Activated T-helper 17 cell treated with anti-CD3 and anti-CD28 coated beads, Interleukin-2, amount 50 U/mL, for 72 hours (primary cell): Measurements from ENCODE around the gene LRP5. TPM values are rescaled to one million over a fixed set of nuclear protein-coding genes. Genes with fewer than 3 reads are reported as not detected.
A peak's percentile ranks its signal among the peaks of the same experiment; 100 is the strongest.

ENCODE experiments used
- ATAC-seq: fragments of 150-1000 bp; cut with Tn5 transposase; replicated peaks from 2 replicates; pipeline ENCODE4 v1.10.0; 2021; ENCODE audit warnings: mild to moderate bottlenecking, moderate library complexity
- H3K27ac Mint-ChIP-seq: one replicate; pipeline ENCODE4 v1.8.0; 2022; ENCODE audit warnings: mixed read lengths
- H3K27me3 Mint-ChIP-seq: one replicate; pipeline ENCODE4 v1.8.0; 2022; ENCODE audit warnings: mixed read lengths
- H3K36me3 Mint-ChIP-seq: one replicate; pipeline ENCODE4 v1.8.0; 2022; ENCODE audit warnings: low read depth, mild to moderate bottlenecking, mixed read lengths
- H3K4me1 Mint-ChIP-seq: one replicate; pipeline ENCODE4 v1.8.0; 2022; ENCODE audit warnings: mixed read lengths
- H3K4me3 Mint-ChIP-seq: one replicate; pipeline ENCODE4 v1.8.0; 2022; ENCODE audit warnings: mild to moderate bottlenecking, mixed read lengths
- H3K9me3 Mint-ChIP-seq: one replicate; pipeline ENCODE4 v1.8.0; 2022; ENCODE audit warnings: mixed read lengths
- total RNA-seq, 2 donors: library from RNA; stranded (reverse); gene quantifications; one replicate each; pipeline ENCODE4 v1.2.3, GENCODE V29; 2022

Gene LRP5
- total RNA-seq, 2 donors from 2014 or later, result 4.6 to 6.0 TPM

GRCh38 chr11:68488623-68489022 is 176.2 kb downstream of the LRP5 start:
- ATAC-seq, result no peak
- no peaks in the 10 kb centered on the region for H3K27me3 Mint-ChIP-seq
- peaks cover 39% of the 10 kb centered on the region for H3K4me1 Mint-ChIP-seq
- H3K36me3 Mint-ChIP-seq, result peaks cover 20% of the 10 kb centered on the region
- no peaks in the 10 kb centered on the region for H3K9me3 Mint-ChIP-seq
- no peak overlapping the region for H3K4me3 Mint-ChIP-seq
- H3K27ac Mint-ChIP-seq, result no peak overlapping the region

GRCh38 chr11:68495220-68495729 is 182.9 kb downstream of the LRP5 start:
- H3K4me1 Mint-ChIP-seq, result peaks cover 28% of the 10 kb centered on the region
- no peak overlapping the region for H3K27ac Mint-ChIP-seq
- H3K4me3 Mint-ChIP-seq, result no peak overlapping the region
- H3K36me3 Mint-ChIP-seq, result peaks cover 9% of the 10 kb centered on the region
- H3K27me3 Mint-ChIP-seq, result no peaks in the 10 kb centered on the region
- no peak for ATAC-seq
- H3K9me3 Mint-ChIP-seq, result no peaks in the 10 kb centered on the region

DNA sequence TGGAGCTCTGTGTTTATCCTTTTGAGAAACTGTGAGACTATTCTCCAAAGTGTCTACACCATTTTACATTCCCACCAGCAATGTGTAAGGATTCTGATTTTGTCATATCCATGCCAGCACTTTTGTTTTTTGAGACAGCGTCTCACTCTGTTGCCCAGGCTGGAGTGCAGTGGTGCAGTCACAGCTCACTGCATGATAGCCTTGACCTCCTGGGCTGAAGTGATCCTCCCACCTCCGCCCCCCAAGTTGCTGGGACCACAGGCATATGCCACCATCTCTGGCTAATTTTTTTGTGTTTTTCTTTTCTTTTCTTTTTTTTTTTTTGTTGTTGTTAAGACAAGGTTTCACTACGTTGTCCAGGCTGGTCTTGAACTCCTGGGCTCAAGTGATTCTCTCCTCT is 183.5 kb downstream of the LRP5 start:
- Mint-ChIP-seq H3K4me1 (peaks cover 24% of the 10 kb centered on the region), H3K4me3 (no peak overlapping the region), H3K9me3 (no peaks in the 10 kb centered on the region), H3K36me3 (peaks cover 3% of the 10 kb centered on the region), H3K27me3 (no peaks in the 10 kb centered on the region), H3K27ac (no peak overlapping the region)
- no peak for ATAC-seq

DNA sequence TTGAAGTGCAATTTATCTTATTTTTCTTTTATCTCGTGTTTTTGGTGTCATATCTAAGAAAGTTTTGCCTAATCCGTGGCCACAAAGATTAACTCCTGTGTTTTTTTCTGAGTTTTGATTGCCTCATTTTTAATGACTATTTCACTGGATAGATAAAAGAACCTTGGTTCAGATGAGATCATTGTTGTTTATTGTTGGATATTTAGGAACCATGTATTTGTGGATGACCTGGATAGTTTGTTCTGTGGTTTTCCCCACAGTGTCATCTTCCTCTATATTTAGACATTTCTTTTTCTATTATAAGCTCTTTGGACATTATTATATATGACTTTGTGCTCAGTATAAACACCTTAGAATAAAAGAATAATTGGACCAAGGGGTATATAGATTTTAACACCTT is 185.4 kb downstream of the LRP5 start:
- Mint-ChIP-seq H3K27me3 (no peaks in the 10 kb centered on the region), H3K27ac (peak overlapping the region; percentile 31), H3K36me3 (no peaks in the 10 kb centered on the region), H3K9me3 (no peaks in the 10 kb centered on the region), H3K4me1 (peaks cover 31% of the 10 kb centered on the region), H3K4me3 (no peak overlapping the region)
- ATAC-seq, result no peak

DNA sequence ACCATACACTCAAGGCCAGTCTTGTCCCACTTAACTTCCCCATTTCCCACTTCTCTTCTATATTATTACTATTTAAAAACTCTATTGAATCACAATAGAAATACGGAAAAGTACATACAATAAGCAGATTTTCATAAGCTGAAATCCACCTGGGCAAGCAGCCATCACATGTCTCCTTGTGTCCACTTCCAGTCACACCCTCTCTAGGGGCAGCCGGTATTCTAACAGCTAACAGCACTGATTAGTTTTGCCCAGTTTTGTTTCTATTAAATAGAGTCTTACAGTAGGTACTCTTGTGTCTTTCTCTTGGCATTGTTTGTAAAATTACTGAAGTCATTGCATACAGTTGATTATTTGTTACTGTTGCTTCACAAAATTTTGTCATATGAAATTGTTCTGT is 185.9 kb downstream of the LRP5 start:
- no peaks in the 10 kb centered on the region for H3K27me3 Mint-ChIP-seq
- H3K4me3 Mint-ChIP-seq, result no peak overlapping the region
- no peak for ATAC-seq
- no peaks in the 10 kb centered on the region for H3K9me3 Mint-ChIP-seq
- no peaks in the 10 kb centered on the region for H3K36me3 Mint-ChIP-seq
- no peak overlapping the region for H3K27ac Mint-ChIP-seq
- H3K4me1 Mint-ChIP-seq, result peaks cover 35% of the 10 kb centered on the region

Other genes starting within 250 kb of the LRP5 start
- gene CHKA, start 191.2 kb upstream of the LRP5 start, total RNA-seq, result 10 to 100 TPM in 1 of 2 donors, 1 to 10 TPM in 1; 7.4 to 10.1 TPM
- gene KMT5B, start 99.3 kb upstream of the LRP5 start, total RNA-seq, result 10 to 100 TPM; 20.1 to 30.0 TPM
- 10 to 100 TPM; 26.6 to 38.7 TPM for gene C11orf24, start 40.6 kb upstream of the LRP5 start, total RNA-seq
- 100 to 1,000 TPM; 110 to 138 TPM for gene PPP6R3, start 148.2 kb downstream of the LRP5 start, total RNA-seq